ENCODE results near the gene ELF1.
"Not testable (repeated sequence)": the region's sequence is repeated elsewhere in the genome, so short reads cannot be mapped to it uniquely, and the experiment has no call there.

ELF1 gene

DNA sequence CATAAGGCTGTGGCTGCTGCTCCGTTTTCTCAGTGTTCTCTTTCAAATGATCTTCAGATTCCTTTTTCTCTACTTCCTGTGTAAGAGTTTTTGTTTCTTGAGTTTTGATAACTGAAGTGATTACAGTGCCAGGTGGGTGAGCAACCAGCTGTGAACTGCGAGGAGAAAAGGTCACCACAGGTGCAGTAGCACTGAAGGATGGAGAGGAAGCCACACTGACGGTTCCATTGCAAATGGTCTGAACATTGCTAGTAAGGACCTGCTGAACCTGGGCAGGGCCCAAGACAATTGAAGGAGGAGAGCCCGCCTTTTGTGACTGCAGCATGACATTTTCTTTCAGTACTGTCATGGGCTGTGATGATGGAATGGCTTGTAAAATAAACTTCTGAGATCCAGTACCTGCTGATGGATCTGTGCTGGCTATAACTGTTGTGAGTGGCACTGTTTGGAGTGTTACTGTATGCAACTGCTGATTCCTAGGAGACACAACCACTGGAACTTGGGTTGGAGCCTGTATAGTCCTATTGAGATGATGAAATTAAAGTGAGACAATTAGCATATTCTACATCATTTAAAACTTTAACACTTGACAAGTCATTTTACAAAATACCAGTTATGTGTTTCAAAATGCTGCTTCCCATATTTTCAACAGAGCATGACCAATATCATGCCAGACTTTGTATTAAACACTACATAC is 85.5 kb downstream of the ELF1 start:
- no peak for DNase-seq

DNA sequence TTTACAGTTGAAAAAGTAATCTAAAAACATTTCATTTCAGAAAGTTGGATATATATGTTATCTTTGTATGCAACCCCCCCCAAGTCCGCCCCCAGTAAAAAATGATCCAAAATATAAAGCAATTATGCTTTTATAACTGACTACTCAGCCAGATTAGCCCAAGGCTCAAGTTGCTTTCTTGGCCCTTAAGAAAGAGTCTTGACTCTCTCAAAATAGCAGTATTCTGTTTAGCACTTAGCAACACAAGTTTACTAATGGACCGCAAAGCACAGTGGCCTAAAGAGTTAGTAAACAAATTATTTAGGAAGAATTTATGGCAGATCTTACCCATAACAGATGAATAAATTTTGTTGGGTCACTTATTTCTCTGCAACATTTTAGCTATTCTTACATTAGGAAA is 86.9 kb downstream of the ELF1 start:
- DNase-seq, result no peak

GRCh38 chr13:40931719-40932118 is 87.4 kb downstream of the ELF1 start:
- DNase-seq, result no peak

- DNase-seq, result not testable (repeated sequence)
These were observed 89.2 kb downstream of the ELF1 start for GRCh38 chr13:40929883-40930282.

DNA sequence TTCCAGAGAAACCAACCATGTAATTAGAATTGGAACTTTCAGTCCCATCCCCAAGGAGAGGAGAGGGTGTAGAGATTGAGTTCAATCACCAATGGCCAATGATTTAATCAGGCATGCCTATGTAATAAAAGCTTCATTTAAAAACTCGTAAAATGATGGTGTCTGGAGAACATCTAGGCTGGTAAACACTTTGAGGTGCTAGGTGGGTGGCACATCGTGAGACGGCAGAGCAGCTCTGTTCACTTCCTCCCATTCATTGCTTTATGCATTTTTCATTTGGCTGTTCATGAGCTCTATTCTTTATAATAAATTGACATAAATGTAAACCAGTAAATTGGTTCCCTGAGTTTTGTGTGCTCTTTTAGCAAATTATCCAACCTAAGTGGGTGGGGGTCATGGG is 90.1 kb downstream of the ELF1 start:
- no peak for DNase-seq

DNA sequence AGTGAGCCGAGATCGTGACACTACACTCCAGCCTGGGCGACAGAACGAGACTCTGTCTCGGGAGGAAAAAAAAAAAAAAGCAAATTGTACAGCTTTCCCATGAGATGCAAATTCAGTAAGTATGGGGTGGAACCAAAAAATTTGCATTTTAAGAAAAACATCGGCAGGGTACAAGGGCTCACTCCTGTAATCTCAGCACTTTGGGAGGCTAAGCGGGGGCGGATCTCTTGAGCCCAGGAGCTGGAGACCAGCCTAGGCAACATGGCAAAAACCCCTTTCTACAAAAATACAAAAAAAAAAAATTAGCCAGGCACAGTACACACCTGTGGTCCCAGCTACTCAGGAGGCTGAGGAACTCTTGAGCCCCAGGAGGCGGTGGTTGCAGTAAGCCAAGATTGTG is 91.2 kb downstream of the ELF1 start:
- DNase-seq, result no peak

DNA sequence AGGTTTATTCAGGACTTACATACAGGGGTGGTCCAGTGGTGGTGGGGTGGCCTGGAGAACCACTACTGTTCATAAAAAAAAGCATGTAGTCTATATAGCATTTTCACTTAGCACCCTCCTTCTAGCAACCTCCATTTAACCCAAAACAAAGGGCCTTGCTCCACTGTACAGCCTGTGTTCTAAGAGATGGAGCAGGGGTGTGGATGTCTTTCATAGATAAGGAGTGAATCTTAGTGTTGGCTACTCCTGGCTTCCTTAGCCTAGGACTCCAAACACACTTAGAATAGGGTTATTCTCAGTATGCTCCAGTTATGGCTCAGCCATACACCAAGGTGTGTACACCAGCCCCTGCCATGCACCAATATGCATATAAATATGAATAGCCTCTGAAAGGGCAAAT is 95.2 kb downstream of the ELF1 start:
- no peak for DNase-seq

DNA sequence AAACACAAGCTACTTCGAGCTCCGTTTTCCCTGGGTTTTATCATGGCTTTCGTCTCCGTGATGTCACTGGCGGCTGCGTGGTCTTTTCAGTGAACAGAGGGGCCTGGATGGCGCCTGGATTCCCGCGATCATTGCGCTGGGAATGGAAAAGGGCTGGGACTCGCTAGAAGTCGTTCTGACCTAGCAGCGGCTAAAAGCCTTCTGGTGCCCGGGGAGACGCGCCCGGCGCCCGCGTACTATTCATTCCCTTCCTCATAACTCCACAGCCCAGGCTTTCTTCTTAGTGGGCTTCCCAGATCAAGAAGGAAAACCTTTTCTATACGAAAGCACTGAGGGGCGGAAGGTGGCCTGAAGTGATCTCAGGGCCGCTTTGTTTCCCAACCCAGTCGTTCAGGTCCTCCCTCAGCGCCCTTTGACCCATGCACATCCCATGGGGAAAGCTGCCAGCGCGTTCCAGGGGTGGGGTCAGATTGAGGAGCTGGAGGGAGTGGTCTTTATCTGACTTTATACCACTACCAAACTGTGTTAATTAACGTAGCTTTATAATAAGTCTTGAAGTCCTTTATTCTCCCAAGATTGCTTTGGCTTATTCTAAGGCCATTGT is 96.6 kb downstream of the ELF1 start:
- no peak for DNase-seq

- no peak for DNase-seq
These were observed 98.3 kb downstream of the ELF1 start for GRCh38 chr13:40920826-40921225.

DNA sequence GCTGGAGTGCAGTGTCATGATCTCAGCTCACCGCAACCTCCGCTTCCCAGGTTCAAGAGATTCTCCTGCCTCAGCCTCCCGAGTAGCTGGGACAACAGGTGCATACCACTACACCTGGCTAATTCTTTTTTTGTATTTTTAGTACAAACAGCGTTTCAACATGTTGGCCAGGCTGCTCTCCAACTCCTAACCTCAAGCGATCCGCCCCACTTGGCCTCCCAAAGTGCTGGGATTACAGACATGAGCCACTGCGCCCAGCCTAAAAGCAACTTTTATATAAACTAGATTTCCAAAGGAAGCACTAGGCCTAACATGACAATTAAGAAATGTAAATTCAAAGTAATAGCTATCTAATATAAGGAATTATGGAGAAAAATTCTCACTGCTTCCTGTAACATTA is 99.2 kb downstream of the ELF1 start:
- not testable (repeated sequence) for DNase-seq

GRCh38 chr13:40916207-40916998 is 102.7 kb downstream of the ELF1 start:
- DNase-seq, result peak; percentile 40

DNA sequence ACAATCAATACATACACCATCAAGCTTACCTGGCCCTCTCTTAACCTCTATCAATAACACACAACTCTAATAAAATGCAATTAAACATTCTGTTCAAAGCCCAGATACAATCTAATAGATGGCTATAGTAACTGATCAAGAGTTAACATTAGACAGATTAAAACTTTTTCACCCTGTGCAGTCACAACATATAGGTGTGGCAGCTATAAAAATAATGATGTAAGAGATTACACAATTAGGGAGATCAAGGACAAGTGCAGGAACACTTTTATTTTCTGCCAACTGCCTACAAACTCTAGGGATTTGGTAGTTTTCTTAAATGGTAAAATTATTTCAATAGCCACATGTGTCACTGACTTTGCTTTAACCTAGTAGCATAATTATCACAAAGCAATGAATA is 104.3 kb downstream of the ELF1 start:
- not testable (repeated sequence) for DNase-seq

- DNase-seq, result no peak
These were observed 107.8 kb downstream of the ELF1 start for GRCh38 chr13:40911341-40911740.

DNA sequence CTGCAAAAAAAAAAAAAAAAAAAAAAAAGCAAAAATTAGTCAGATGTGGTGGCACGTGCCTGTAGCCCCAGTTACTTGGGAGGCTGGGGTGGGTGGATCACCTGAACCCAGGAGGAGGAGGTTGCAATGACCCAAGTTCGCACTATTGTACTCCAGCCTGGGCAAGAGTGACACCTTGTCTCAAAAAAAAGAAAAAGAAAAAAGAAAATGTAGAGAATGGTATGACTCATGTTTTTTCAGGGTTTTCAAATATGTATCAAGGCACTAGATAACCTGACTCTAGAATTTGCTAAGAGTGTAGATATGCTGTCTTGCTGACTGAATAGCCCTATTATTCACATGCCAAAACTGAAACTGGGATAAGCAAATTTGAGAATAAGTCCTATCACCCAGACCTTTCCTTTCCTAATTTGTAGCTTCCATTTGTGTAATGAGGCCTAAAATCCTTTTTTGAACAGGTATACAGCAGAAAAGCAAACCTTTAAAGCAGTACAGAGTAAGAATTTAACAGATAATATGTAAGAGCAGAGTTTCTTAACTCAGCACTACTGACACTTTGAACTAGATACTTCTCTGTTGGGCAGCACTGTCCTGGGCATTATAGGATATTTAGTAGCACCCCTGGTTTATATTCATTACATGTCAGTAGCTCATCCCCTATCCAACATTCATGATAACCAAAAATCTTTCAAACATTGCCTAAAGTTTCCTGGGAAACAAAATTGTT is 108.6 kb downstream of the ELF1 start:
- DNase-seq, result peak; percentile 28

DNA sequence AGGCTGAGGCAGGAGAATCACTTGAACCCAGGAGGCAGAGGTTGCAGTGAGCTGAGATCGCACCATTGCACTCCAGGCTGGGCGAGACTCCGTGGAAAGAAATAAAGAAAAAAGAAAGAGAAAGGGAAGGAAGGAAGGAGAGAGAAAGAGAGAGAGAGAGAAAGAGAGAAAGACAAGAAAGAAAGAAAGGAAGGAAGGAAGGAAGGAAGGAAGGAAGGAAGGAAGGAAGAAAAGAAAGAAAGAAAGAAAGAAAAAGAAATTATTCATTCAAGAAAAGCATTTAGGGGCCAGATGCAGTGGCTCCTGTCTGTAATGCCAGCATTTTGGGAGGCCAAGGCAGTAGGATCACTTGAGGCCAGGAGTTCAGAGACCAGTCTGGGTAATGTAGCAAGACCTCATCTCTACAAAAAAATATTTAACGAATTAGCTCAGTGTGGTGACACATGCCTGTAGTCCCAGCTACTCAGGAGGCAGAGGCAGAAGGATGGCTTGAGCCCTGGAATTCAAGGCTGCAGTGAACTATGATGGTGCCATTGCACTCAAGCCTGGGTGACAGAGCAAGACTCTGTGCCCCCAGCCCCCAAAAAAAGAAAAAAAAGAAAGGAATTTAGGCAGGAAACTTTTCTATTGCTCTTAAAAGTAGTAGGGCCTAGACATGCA is 109.4 kb downstream of the ELF1 start:
- not testable (repeated sequence) for DNase-seq

DNA sequence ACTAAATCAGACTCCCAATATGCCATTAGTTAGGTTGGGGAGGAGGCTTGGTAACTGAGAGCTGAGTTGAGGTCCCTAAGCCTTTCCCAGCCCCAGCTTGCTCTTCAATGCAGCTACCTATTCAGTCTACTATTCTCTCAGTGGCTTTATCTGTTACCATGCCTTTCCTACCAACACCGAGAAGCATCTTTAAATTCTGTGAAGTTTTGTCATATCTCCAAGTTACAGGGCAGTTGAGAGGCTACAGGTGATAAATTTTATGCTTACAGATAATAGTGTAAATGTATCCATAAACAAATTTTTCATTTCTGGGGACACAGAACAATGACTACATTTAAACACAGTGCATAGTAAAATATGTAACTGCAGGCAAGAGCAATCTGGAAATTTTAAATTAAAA is 110.6 kb downstream of the ELF1 start:
- DNase-seq, result no peak

DNA sequence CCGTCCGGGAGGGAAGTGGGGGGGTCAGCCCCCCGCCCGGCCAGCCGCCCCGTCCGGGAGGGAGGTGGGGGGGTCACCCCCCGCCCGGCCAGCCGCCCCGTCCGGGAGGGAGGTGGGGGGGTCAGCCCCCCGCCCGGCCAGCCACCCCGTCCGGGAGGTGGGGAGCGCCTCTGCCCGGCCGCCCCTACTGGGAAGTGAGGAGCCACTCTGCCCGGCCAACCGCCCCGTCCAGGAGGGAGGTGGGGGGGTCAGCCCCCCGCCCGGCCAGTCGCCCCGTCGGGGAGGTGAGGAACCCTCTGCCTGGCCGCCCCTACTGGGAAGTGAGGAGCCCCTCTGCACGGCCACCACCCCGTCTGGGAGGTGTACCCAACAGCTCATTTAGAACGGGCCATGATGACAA is 118.1 kb downstream of the ELF1 start:
- not testable (repeated sequence) for DNase-seq

- DNase-seq, result not testable (repeated sequence)
These were observed 118.5 kb downstream of the ELF1 start for GRCh38 chr13:40900568-40900967.

- no peak for DNase-seq
These were observed 122.1 kb downstream of the ELF1 start for GRCh38 chr13:40897053-40897452.

- DNase-seq, result no peak
These were observed 123.6 kb downstream of the ELF1 start for GRCh38 chr13:40895227-40896184.

DNA sequence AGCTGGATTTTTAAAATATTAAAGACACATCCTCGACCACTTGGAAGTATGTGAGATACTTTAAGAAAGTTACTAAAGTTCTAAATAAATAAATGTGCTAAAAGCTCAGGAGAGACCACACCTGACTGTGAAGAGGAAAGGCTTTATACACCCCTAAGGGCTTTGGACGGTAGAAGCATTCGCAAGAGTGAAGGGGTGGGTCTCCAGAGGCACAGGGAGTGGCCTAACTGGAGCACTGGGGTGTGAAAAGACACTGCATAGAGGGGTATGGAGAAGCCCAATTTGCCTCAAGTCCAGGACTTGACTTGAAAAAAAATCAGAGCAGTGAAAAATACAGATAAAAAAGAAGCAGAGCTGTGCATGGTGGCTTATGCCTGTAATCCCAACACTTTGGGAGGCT is 125.5 kb downstream of the ELF1 start:
- DNase-seq, result not testable (repeated sequence)
